ENCODE results near the gene DPP10.

The DPP10 gene

GRCh38 chr2:114598329-114598728 lies 155.9 kb downstream of the DPP10 start:
- Mint-ChIP-seq H3K4me1 (no peaks in the 10 kb centered on the region), H3K27ac (no peak overlapping the region), H3K36me3 (no peaks in the 10 kb centered on the region), H3K4me3 (no peak overlapping the region), H3K27me3 (no peaks in the 10 kb centered on the region), H3K9me3 (no peaks in the 10 kb centered on the region)
- CTCF ChIA-PET: no interaction called here
- no peak for DNase-seq

GRCh38 chr2:114609203-114609602 lies 166.8 kb downstream of the DPP10 start:
- H3K4me1 Mint-ChIP-seq: no peaks in the 10 kb centered on the region
- CTCF ChIA-PET: no interaction called here
- H3K27ac Mint-ChIP-seq: no peak overlapping the region
- no peaks in the 10 kb centered on the region for H3K9me3 Mint-ChIP-seq
- H3K36me3 Mint-ChIP-seq: no peaks in the 10 kb centered on the region
- H3K4me3 Mint-ChIP-seq: no peak overlapping the region
- no peak for DNase-seq
- no peaks in the 10 kb centered on the region for H3K27me3 Mint-ChIP-seq

GRCh38 chr2:114609801-114610200 lies 167.4 kb downstream of the DPP10 start:
- no peak overlapping the region for H3K27ac Mint-ChIP-seq
- CTCF ChIA-PET: no interaction called here
- no peaks in the 10 kb centered on the region for H3K9me3 Mint-ChIP-seq
- DNase-seq: no peak
- no peak overlapping the region for H3K4me3 Mint-ChIP-seq
- H3K36me3 Mint-ChIP-seq: no peaks in the 10 kb centered on the region
- no peaks in the 10 kb centered on the region for H3K4me1 Mint-ChIP-seq
- no peaks in the 10 kb centered on the region for H3K27me3 Mint-ChIP-seq

- no peak for DNase-seq
- CTCF ChIA-PET: no interaction called here
- Mint-ChIP-seq H3K4me3 (no peak overlapping the region), H3K27ac (no peak overlapping the region), H3K9me3 (no peaks in the 10 kb centered on the region), H3K36me3 (no peaks in the 10 kb centered on the region), H3K4me1 (no peaks in the 10 kb centered on the region), H3K27me3 (no peaks in the 10 kb centered on the region)
Observed at GRCh38 chr2:114610677-114611076, 168.2 kb downstream of the DPP10 start.

- H3K36me3 Mint-ChIP-seq: no peaks in the 10 kb centered on the region
- H3K27ac Mint-ChIP-seq: no peak overlapping the region
- no peaks in the 10 kb centered on the region for H3K9me3 Mint-ChIP-seq
- CTCF ChIA-PET: no interaction called here
- H3K27me3 Mint-ChIP-seq: no peaks in the 10 kb centered on the region
- DNase-seq: no peak
- no peak overlapping the region for H3K4me3 Mint-ChIP-seq
- no peaks in the 10 kb centered on the region for H3K4me1 Mint-ChIP-seq
Observed at GRCh38 chr2:114614592-114614991, 172.2 kb downstream of the DPP10 start.

GRCh38 chr2:114628481-114628880 lies 186.0 kb downstream of the DPP10 start:
- Mint-ChIP-seq H3K9me3 (no peaks in the 10 kb centered on the region), H3K27me3 (no peaks in the 10 kb centered on the region), H3K27ac (no peak overlapping the region), H3K36me3 (no peaks in the 10 kb centered on the region), H3K4me3 (no peak overlapping the region), H3K4me1 (no peaks in the 10 kb centered on the region)
- DNase-seq: no peak
- CTCF ChIA-PET: no interaction called here

- CTCF ChIA-PET: no interaction called here
- Mint-ChIP-seq H3K4me1 (no peaks in the 10 kb centered on the region), H3K27ac (no peak overlapping the region), H3K36me3 (no peaks in the 10 kb centered on the region), H3K9me3 (no peaks in the 10 kb centered on the region), H3K4me3 (no peak overlapping the region), H3K27me3 (no peaks in the 10 kb centered on the region)
- no peak for DNase-seq
Observed at GRCh38 chr2:114631146-114631545, 188.7 kb downstream of the DPP10 start.

GRCh38 chr2:114642166-114642770 lies 199.8 kb downstream of the DPP10 start:
- H3K36me3 Mint-ChIP-seq: no peaks in the 10 kb centered on the region
- CTCF ChIA-PET: no interaction called here

GRCh38 chr2:114642988-114643553 lies 200.6 kb downstream of the DPP10 start:
- CTCF ChIA-PET: no interaction called here
- no peaks in the 10 kb centered on the region for H3K27me3 Mint-ChIP-seq

More at GRCh38 chr2:114642166-114642770, 199.8 kb downstream of the DPP10 start:
- Mint-ChIP-seq H3K4me3 (no peak overlapping the region), H3K4me1 (no peaks in the 10 kb centered on the region), H3K27ac (no peak overlapping the region), H3K9me3 (no peaks in the 10 kb centered on the region), H3K27me3 (no peaks in the 10 kb centered on the region)
- DNase-seq: no peak

GRCh38 chr2:114651933-114652332 lies 209.5 kb downstream of the DPP10 start:
- no peak overlapping the region for H3K27ac Mint-ChIP-seq
- no peak overlapping the region for H3K4me3 Mint-ChIP-seq
- no peak for DNase-seq
- H3K36me3 Mint-ChIP-seq: no peaks in the 10 kb centered on the region
- no peaks in the 10 kb centered on the region for H3K4me1 Mint-ChIP-seq
- CTCF ChIA-PET: no interaction called here
- H3K9me3 Mint-ChIP-seq: no peaks in the 10 kb centered on the region
- H3K27me3 Mint-ChIP-seq: no peaks in the 10 kb centered on the region

More at GRCh38 chr2:114642988-114643553, 200.6 kb downstream of the DPP10 start:
- Mint-ChIP-seq H3K36me3 (no peaks in the 10 kb centered on the region), H3K9me3 (no peaks in the 10 kb centered on the region), H3K4me3 (no peak overlapping the region), H3K27ac (no peak overlapping the region), H3K4me1 (no peaks in the 10 kb centered on the region)
- no peak for DNase-seq

GRCh38 chr2:114659880-114660279 lies 217.4 kb downstream of the DPP10 start:
- Mint-ChIP-seq H3K27me3 (peaks cover 10% of the 10 kb centered on the region), H3K36me3 (no peaks in the 10 kb centered on the region), H3K9me3 (peaks cover 2% of the 10 kb centered on the region), H3K4me1 (peaks cover 6% of the 10 kb centered on the region), H3K4me3 (no peak overlapping the region), H3K27ac (no peak overlapping the region)
- DNase-seq: no peak
- CTCF ChIA-PET: no interaction called here

GRCh38 chr2:114661971-114662939 lies 219.8 kb downstream of the DPP10 start:
- peaks cover 10% of the 10 kb centered on the region for H3K27me3 Mint-ChIP-seq
- no peak overlapping the region for H3K27ac Mint-ChIP-seq
- peaks cover 2% of the 10 kb centered on the region for H3K9me3 Mint-ChIP-seq
- H3K36me3 Mint-ChIP-seq: no peaks in the 10 kb centered on the region
- peaks cover 6% of the 10 kb centered on the region for H3K4me1 Mint-ChIP-seq
- DNase-seq: peak; percentile 18
- peak overlapping the region; percentile 60 for H3K4me3 Mint-ChIP-seq
- CTCF ChIA-PET: no interaction called here

- no peak overlapping the region for H3K4me3 Mint-ChIP-seq
- CTCF ChIA-PET: no interaction called here
- no peak for DNase-seq
- H3K9me3 Mint-ChIP-seq: no peaks in the 10 kb centered on the region
- H3K36me3 Mint-ChIP-seq: no peaks in the 10 kb centered on the region
- no peaks in the 10 kb centered on the region for H3K27me3 Mint-ChIP-seq
- H3K27ac Mint-ChIP-seq: no peak overlapping the region
- H3K4me1 Mint-ChIP-seq: no peaks in the 10 kb centered on the region
Observed at GRCh38 chr2:114668415-114668814, 226.0 kb downstream of the DPP10 start.

GRCh38 chr2:114683251-114683650 lies 240.8 kb downstream of the DPP10 start:
- no peaks in the 10 kb centered on the region for H3K27me3 Mint-ChIP-seq

GRCh38 chr2:114684403-114684802 lies 242.0 kb downstream of the DPP10 start:
- H3K4me3 Mint-ChIP-seq: no peak overlapping the region
- no peak overlapping the region for H3K27ac Mint-ChIP-seq
- no peak for DNase-seq
- CTCF ChIA-PET: no interaction called here
- no peaks in the 10 kb centered on the region for H3K36me3 Mint-ChIP-seq
- H3K27me3 Mint-ChIP-seq: no peaks in the 10 kb centered on the region
- no peaks in the 10 kb centered on the region for H3K9me3 Mint-ChIP-seq
- H3K4me1 Mint-ChIP-seq: no peaks in the 10 kb centered on the region

More at GRCh38 chr2:114683251-114683650, 240.8 kb downstream of the DPP10 start:
- H3K27ac Mint-ChIP-seq: no peak overlapping the region
- H3K36me3 Mint-ChIP-seq: no peaks in the 10 kb centered on the region
- H3K4me3 Mint-ChIP-seq: no peak overlapping the region
- no peaks in the 10 kb centered on the region for H3K4me1 Mint-ChIP-seq
- no peaks in the 10 kb centered on the region for H3K9me3 Mint-ChIP-seq
- CTCF ChIA-PET: no interaction called here
- no peak for DNase-seq

Measured in activated naive CD4-positive, alpha-beta T cell treated with anti-CD3 and anti-CD28 coated beads, Interleukin-2, amount 10 ng/mL, durations not matched to agents 7 days and 5 days (primary cell).